ENCODE measurements around the gene SP7.

- no peak for TF ChIP-seq POLR2AphosphoS5 (IDR thresholded peaks at IDR 0.05; ENCODE audit: borderline replicate concordance, low read depth, low read length)
- TF ChIP-seq EZH2 (IDR thresholded peaks at IDR 0.05) = no peak
- TF ChIP-seq FOXP2 (optimal IDR thresholded peaks at IDR 0.05; ENCODE audit: control extremely low read depth, extremely low read length, insufficient read depth) = no peak
Observed at GRCh38 chr12:53381731-53382630, 45.8 kb upstream of the SP7 start.

Measured in SK-N-MC (cell line).